DOHH2 (cell line): Measurements from ENCODE around the gene CD177.
"Not testable (repeated sequence)": the region's sequence is repeated elsewhere in the genome, so short reads cannot be mapped to it uniquely, and the experiment has no call there.

Experiments used
- EZH2phosphoT487 ChIP-seq: fragments of 200-600 bp; sonication (generic); IDR thresholded peaks from 2 replicates; pipeline ENCODE4 v1.6.1; 2017; ENCODE audit warnings: borderline replicate concordance, mild to moderate bottlenecking, antibody characterized with exemption, low read length, moderate library complexity, mixed read lengths
- TF ChIP-seq, protein P1 (sequence below): fragments of 200-600 bp; sonication (generic); IDR thresholded peaks from one replicate; pipeline ENCODE4 v1.5.1; 2014; ENCODE audit warnings: antibody characterized with exemption, mild to moderate bottlenecking, low read depth, low read length; ENCODE audit not compliant: poor library complexity, severe bottlenecking

DNA sequence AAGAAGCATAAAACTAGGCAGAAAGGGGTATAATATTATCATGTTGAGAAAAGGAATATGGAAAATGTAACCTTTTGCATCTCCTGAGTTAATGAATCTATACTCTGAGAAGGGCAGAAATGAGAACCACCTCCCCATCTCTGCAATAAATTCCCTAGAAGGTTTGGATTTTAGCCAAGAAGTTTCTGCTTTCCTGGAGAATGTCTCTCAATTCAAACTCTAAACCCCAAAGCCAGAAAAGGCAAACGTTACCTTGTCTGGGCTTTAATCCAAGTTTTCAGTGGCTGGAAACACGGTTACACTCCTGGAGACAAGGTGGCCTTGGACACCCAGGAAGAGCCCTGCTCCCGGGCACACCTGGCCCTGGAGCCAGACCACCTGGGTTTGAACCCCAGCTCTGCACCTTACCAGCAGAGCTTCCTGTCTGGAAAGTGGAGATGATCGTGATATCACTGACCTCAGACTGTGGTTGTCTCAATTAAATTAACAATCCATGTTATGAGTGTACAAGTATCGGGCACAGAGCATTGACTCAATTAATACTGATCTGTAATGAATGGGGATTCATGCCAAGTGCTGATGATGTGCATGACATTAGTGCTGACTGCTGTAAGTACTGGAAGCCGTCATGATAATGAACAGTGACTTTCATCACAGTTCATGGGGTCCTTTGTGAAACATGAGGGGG, 14.1 kb upstream of the CD177 start:
- TF ChIP-seq, protein P1, sequence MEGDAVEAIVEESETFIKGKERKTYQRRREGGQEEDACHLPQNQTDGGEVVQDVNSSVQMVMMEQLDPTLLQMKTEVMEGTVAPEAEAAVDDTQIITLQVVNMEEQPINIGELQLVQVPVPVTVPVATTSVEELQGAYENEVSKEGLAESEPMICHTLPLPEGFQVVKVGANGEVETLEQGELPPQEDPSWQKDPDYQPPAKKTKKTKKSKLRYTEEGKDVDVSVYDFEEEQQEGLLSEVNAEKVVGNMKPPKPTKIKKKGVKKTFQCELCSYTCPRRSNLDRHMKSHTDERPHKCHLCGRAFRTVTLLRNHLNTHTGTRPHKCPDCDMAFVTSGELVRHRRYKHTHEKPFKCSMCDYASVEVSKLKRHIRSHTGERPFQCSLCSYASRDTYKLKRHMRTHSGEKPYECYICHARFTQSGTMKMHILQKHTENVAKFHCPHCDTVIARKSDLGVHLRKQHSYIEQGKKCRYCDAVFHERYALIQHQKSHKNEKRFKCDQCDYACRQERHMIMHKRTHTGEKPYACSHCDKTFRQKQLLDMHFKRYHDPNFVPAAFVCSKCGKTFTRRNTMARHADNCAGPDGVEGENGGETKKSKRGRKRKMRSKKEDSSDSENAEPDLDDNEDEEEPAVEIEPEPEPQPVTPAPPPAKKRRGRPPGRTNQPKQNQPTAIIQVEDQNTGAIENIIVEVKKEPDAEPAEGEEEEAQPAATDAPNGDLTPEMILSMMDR = not testable (repeated sequence)
- not testable (repeated sequence) for TF ChIP-seq EZH2phosphoT487
